WI38 (cell line): ENCODE results near the gene NEK7.
"Not testable (repeated sequence)": the region's sequence is repeated elsewhere in the genome, so short reads cannot be mapped to it uniquely, and the experiment has no call there.

Experiments used
- H3K4me3 ChIP-seq: 2 replicates; pipeline ENCODE4 v1.5.1; 2011; ENCODE audit warnings: low read depth, mild to moderate bottlenecking, control low read depth, low read length
- CTCF ChIP-seq: IDR thresholded peaks from 2 replicates; pipeline ENCODE4 v1.5.1; 2012; ENCODE audit warnings: low read depth, mild to moderate bottlenecking, control low read depth, low read length

Gene NEK7

DNA sequence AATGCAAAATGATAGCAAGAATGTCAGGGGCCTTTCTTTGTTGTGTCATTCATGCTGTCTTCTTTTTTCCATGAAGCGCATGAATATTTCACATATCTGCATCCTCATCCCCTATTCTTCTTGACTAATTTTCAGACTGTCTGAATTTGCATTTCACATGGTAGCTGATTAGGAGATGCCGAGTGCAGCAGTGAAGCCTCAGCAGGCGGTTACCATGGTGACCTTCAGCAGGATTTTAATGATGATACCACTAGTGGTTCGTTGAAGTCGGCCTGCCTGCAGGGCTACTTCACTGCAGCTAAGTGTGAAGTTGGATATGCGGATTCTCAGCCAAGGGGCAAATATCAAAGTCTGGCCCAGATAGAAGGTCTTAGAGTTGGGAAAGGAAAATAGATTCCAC lies 141.8 kb downstream of the NEK7 start:
- no peak overlapping the region for H3K4me3 ChIP-seq

GRCh38 chr1:198300451-198300850 lies 143.7 kb downstream of the NEK7 start:
- H3K4me3 ChIP-seq, result no peak overlapping the region
- TF ChIP-seq CTCF, result no peak

More for the DNA sequence above, 141.8 kb downstream of the NEK7 start:
- no peak for TF ChIP-seq CTCF

DNA sequence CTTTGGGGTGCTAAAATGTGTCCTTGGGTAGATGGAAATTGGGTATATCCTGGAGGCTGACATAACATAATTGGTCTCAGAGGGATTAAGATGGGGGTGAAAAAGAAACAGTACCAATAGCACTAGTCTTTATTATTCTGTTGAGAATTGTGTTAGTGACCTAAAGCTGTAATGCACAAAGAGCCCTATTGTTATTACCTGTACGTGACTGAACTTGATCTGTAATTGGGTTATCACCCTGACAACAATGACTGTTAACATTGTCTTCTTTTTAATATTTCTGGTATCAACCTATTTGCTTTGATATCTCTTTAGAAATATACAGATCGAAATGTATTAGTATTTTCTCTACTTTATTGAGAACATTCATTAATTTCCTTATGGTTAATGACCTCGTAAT lies 147.6 kb downstream of the NEK7 start:
- no peak for TF ChIP-seq CTCF

DNA sequence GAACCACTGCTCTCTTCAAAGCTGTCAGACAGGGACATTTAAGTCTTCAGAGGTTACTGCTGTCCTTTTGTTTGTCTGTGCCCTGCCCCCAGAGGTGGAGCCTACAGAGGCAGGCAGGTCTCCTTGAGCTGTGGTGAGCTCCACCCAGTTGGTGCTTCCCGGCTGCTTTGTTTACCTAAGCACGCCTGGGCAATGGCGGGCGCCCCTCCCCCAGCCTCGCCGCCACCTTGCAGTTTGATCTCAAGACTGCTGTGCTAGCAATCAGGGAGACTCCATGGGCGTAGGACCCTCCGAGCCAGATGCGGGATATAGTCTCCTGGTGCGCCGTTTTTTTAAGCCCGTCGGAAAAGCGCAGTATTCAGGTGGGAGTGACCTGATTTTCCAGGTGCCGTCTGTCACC lies 158.0 kb downstream of the NEK7 start:
- H3K4me3 ChIP-seq, result not testable (repeated sequence)

More for the DNA sequence above, 147.6 kb downstream of the NEK7 start:
- H3K4me3 ChIP-seq, result no peak overlapping the region

- H3K4me3 ChIP-seq, result not testable (repeated sequence)
These were observed 158.5 kb downstream of the NEK7 start for GRCh38 chr1:198315331-198315730.

GRCh38 chr1:198316546-198317100 lies 159.8 kb downstream of the NEK7 start:
- TF ChIP-seq CTCF, result no peak
- no peak overlapping the region for H3K4me3 ChIP-seq

DNA sequence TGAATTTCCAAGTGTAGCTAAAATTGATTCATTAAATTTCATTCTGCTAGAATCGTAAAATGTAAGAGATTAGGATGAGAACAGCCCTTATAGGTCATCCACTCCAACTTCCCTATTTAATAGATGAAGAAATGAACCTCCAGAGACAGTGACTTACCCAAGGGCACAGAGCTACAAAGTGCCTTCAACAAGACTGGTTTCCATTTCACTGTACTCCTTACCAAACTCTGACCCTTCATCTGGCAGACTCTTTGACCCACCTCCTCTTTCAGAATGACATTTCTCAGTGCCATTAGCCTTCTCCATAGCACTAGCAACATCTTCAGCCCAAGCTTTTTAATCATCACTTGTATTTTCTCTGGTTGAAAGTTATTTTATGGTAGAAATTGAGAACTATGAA lies 161.3 kb downstream of the NEK7 start:
- no peak overlapping the region for H3K4me3 ChIP-seq
- no peak for TF ChIP-seq CTCF

- TF ChIP-seq CTCF, result no peak
These were observed 164.0 kb downstream of the NEK7 start for GRCh38 chr1:198320759-198321158.

More at GRCh38 chr1:198320759-198321158, 164.0 kb downstream of the NEK7 start:
- H3K4me3 ChIP-seq, result no peak overlapping the region
